SH-SY5Y (cell line): Measurements from ENCODE around the gene HM13.

Experiments
- GATA2 ChIP-seq: IDR thresholded peaks from 2 replicates; pipeline ENCODE4 v1.6.1; 2011; ENCODE audit warnings: mild to moderate bottlenecking, low read depth, low read length
- GATA3 ChIP-seq: IDR thresholded peaks from 2 replicates; pipeline ENCODE4 v1.6.1; 2011; ENCODE audit warnings: low read depth, mild to moderate bottlenecking, low read length, moderate library complexity

Gene HM13

DNA sequence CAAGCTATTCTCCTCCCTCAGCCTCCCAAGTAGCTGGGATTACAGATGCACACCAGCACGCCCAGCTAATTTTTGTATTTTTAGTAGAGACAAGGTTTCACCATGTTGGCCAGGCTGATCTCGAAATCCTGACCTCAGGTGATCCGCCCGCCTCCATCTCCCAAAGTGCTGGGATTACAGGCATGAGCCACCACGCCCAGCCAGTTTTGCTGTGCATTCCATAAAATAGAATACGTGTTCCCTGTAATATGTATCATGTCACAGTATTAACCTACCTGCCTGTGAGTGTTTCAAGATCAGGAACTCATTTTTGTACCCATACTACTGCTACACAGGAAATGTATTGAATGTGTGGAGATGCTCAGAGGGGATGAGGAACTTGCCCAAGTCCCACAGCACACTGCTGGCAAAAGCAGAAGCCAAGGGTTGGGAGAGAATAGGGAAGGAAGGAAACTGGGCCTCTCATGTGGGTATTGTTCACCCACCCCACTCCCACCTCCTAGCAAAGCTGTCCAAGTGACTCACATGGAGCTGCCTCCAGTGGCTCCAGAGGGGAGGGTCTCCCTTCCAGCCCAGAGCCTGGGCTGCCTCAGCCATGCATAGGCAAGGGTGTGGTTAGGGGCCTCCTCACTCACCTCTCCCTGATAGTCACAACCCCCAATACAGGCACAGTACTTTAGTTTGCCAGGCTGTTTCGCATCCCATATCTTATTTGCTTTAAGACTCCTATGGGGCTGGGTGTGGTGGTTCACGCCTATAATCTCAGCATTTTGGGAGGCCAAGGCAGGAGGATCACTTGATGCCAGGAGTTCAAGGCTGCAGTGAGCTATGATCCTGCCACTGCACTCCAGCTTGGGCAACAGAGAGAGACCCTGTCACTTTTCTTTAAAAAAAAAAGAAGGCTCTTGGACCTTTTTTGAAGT lies 9.4 kb downstream of the HM13 start:
- no peak for TF ChIP-seq GATA3
- TF ChIP-seq GATA2 = no peak

DNA sequence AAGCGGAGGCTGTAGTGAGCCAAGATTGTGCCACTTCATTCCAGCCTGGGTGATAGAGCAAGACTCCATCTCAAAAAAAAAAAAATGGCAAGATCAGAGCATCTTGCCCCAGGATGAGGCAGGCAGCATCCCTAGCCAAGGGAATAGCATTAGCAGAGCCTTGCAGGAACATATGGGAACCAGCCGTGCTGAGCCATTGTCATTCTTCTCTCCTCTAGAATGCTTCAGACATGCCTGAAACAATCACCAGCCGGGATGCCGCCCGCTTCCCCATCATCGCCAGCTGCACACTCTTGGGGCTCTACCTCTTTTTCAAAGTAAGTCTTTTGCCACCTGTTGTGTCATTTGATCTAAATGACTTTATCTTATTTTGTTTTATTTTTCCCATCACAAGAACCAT lies 13.0 kb downstream of the HM13 start:
- TF ChIP-seq GATA2 = no peak

DNA sequence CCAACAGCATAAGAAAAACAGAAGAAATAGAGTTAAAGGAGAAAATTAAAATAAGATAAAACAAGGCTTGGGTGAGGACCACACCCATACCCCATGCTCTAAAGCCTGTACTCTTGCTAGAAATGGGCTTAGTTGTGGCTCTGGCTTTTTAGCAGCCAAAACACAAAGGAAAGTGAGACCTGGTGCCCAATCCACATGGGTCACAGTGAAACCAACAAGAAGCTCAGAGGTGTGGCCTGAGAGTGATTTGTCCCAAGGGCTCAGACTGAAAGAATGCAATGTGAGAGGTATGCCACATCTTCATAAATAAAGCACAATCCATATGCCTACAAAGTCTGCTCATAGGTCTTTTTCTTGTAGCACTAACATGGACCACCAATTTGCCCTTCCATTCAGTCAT lies 21.1 kb downstream of the HM13 start:
- TF ChIP-seq GATA3 = no peak
- no peak for TF ChIP-seq GATA2

DNA sequence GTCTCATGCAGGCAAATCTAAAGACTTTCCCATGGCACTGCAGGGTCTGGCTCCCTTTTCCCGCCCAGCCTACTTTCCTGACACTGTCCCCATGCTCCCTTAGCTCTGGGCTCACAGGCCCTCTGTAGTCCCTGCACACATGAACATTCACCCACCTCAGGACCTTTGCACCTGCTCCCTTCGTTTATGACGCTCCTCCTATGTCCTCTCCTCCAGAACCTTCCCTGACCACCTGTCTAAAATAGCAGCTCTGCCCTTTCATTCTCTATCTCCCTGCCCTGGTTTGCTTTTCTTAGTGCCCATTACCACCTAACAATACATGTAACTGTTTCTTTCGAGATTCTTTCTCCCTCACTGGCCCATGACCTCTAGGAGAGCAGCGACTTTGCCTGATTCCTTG lies 22.3 kb downstream of the HM13 start:
- no peak for TF ChIP-seq GATA2
- TF ChIP-seq GATA3 = no peak

DNA sequence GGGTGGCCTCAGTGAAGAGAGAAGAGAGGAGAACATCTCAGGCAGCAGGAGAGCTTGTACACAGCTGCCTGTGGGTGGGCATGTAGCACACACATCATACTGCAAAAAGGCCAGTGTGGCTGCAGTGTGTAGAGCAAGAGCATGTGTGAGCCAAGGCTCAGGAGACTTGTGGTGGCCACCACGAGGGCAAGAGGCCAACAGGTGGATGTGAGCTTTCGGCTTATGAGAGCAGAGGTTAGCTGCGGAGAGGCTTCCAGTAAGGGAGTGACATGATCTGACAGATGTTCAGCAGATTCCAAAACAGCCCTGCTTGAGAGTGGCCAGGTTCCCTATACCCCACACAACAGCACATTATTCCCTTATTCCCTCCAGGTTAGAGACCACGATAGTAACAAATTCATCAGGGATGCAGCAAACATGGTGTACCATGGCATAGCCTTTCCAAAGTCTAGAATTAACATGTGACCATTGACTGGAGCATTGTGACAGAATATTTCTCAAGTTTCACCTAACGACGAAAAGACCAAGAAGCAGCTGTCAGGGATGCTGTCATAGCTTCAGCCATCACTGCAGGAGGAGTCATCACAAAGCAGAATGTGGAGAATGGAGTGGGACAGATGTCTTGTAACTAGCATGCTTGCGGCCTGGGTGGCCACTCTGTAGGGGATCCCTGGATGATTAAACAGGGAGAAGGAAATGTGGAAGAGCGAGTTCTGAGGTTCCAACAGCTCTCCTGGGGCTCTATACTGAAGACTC lies 23.1 kb downstream of the HM13 start:
- no peak for TF ChIP-seq GATA3
- no peak for TF ChIP-seq GATA2

DNA sequence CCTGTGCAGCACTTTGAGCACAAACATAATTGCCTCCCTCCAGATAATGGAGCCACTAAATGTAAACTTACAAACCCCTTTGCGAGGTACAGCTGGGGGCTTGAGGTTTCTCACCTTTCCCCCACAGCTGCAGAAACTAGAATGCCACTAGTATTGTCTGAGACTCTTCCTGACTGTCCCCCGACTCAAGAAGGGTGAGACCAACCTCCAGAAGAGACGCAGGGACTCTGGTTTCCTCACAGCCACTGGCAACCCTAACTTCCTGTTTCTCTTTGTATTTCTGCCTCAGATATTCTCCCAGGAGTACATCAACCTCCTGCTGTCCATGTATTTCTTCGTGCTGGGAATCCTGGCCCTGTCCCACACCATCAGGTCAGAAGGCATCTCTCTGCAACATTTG lies 23.6 kb downstream of the HM13 start:
- TF ChIP-seq GATA2 = no peak
- no peak for TF ChIP-seq GATA3

DNA sequence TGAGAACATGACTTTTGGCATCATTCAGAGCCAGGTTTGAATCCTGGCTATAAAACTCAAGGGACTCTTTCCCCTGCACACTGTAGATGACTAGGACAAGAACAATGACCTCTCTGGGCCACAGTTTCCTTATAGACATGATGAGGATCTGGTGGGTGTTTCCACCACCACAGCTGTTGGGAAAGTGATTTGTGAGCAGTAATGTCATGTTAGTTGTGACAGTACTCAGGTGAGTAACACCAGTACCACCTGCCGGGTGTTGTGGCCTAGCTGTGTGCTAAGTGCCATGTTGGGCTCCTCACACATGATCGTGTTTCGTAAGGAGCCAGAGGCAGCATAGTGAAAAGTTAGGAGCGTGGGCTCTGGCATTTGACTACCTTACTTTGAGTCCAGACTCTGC lies 24.1 kb downstream of the HM13 start:
- TF ChIP-seq GATA3 = no peak
- TF ChIP-seq GATA2 = no peak

DNA sequence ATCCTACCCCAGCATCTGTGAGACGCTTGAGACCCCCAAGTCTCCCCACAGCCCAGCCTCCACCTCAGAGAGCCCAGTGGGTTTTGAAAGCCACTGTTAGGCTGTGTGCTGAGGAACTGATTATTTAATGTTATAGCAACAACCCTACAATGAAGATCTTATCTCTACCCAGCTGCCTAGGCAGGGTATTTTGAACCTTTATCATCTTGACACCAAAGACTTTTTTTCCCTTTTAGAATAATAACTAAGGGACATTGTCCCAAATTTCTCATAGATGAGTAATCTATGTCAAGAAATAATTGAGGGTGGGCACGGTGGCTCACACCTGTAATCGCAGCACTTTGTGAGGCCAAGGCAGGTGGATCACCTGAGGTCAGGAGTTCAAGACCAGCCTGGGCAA lies 26.2 kb downstream of the HM13 start:
- TF ChIP-seq GATA2 (no peak), GATA3 (no peak)

DNA sequence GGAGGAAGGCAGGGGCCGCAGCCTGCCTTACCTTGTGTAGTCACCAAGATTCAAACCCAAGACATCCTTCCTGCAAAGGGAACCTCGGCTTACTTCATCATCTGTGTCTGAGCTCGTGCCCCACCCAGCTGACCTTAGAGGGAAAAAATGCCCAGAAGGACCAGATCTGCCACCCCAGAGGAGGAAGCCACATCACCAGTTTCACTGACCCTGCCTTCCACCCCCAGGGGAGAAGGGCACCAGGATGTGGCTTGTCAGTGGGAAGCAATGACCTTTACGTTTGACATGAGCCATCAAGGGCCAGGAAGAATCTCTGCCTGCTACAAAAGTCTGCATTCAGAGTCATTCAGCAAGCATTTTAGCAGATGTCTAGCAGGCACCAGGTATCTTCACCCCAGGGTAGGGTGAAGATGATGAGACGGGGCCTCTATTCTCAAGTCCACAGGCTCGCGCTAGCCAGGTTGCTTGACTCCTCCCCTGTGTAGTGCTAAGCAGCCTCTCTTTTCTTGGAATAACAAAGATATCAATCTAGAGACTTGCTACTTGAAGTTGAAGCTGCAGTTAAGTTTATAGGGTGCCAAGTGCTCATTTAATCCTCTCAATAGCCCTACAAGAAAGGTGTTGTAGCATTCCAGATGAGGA lies 28.1 kb downstream of the HM13 start:
- TF ChIP-seq GATA2 (no peak), GATA3 (no peak)

DNA sequence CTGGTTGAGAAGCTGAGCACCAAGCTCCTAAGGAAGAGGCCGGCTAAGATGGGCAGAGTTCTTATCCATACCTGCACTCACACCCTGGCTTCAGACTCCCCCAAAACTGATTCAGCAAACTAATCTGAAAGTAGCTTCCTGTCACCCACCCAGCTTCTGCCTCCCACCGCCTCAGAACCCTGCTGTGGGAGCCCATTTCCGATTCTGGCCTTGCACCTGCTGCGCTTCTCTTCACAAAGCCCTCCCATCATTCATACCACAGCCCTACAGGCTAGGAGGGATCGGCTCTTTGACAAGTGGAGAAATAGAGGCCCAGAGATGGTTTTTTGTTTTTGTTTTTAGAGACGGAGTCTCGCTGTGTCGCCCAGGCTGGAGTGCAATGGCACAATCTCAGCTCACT lies 28.7 kb downstream of the HM13 start:
- TF ChIP-seq GATA2 (no peak), GATA3 (no peak)

DNA sequence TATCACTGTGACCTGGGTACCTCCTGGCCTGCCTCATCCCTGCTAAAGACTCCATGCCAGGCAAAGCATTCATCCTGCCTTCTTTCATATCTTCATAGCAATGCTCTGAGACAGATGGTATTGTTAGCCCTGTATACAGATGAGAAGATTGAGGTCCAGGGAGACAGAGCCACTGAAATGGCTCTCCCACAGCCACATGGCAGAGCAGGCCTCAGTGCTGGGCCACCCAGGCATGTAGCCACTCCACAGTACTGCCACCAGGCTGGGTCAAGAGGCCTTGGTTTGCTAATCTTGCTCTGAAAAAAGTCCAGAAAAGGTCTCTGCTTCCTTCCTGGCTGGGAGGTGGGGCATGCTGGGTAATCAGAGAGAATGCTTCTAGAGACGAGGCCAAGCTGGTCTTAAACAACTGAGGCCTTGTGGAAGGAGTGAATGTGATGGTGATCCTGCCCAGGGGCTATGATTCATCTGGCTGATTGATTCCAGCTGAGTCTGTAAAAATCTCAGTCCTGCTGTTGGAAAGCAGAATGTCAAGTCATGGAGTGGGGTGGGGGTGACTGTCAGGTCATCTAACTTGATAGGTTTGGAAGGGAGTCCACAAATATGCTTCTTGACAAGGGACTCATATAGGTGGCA lies 29.8 kb downstream of the HM13 start:
- TF ChIP-seq GATA2 (no peak), GATA3 (no peak)

DNA sequence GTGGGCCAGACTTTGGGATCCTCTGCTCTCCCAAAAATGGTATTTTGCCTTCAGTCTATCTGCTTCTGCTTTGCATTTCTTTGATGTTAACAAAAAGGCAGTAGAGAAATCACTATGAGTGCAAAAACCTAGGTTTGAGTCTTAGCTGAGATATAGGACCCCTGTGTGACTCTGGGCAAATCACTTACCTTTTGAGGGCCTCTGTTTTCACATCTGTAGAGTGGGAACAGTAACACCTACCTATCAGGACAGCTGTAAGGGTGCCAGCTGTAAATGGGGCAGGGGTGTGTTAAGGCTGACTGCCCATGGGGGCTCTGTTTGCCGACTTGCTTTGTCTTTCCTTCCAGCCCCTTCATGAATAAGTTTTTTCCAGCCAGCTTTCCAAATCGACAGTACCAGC lies 30.4 kb downstream of the HM13 start:
- TF ChIP-seq GATA3 (no peak), GATA2 (no peak)

DNA sequence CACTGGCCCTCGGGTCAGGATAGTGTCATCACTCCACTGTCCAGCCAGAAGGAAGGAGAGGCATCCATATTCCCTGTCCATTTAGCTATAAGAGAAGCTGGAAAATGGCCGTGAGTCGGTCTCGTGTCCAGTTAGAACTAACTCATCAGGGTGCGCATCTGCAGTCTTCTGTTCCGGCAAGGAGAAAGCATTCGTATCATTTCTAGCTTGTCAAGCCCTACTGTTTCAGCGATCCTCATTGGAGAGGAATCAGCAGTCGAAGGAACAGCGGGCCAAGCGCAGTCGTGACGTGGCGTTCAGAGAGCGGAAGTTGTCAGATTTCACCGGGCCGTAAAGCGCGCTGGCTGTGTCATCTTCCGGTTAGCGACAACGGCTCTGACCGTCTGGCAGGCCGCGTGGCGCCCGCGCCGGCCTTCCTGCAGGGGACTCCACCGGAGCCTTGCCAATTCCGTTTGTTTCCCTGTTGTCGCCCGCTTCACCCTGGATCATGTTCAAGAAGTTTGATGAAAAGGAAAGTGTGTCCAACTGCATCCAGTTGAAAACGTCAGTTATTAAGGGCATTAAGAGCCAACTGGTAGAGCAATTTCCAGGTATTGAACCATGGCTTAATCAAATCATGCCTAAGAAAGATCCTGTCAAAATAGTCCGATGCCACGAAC lies 32.9 kb downstream of the HM13 start:
- TF ChIP-seq GATA2 (no peak), GATA3 (no peak)

DNA sequence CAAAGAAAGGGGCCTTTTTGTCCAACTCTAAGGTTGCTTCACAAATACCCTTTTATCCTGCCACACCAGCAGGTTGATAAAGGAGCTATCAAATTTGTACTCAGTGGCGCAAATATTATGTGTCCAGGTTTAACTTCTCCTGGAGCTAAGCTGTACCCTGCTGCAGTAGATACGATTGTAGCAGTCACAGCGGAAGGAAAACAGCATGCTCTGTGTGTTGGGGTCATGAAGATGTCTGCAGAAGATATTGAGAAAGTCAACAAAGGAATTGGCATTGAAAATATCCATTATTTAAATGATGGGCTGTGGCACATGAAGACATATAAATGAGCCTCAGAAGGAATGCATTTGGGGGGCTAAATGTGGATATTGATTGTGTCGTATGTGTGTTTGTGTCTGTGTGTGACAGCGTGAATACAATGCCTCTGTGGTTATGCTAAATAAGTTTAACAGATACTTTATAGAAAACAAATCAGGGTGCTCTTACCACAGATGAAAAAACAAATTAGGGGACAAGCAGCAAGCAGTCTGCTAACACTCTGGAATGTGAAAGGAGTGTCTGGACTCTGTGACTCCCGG lies 33.6 kb downstream of the HM13 start:
- TF ChIP-seq GATA2 (no peak), GATA3 (no peak)
